Astrocyte (in vitro differentiated cells and primary cell): ENCODE results near the gene RNF2. TPM values are rescaled to one million over a fixed set of nuclear protein-coding genes. Genes with fewer than 3 reads are reported as not detected.

Experiments used
- DNase-seq: peaks from one replicate; pipeline ENCODE4 v3.0.0-alpha.2; 2010; ENCODE audit warnings: low read depth
- FAIRE-seq: peaks from 2 replicates; lab custom pipeline; 2011; peaks lifted over from hg19 to GRCh38; lab: Jason Lieb, UNC
- H2AFZ ChIP-seq: 2 replicates; pipeline ENCODE4 v1.6.0; 2012; ENCODE audit warnings: low read depth, low read length, inconsistent platforms
- H3K27ac ChIP-seq: 2 replicates; pipeline ENCODE4 v1.5.1; 2011; ENCODE audit warnings: low read depth, low read length, inconsistent platforms
- H3K27me3 ChIP-seq: 2 replicates; pipeline ENCODE4 v1.6.0; 2011; ENCODE audit warnings: low read length, inconsistent platforms; ENCODE audit not compliant: insufficient read depth
- H3K36me3 ChIP-seq: 2 replicates; pipeline ENCODE4 v1.5.1; 2011; ENCODE audit warnings: low read length, inconsistent platforms; ENCODE audit not compliant: insufficient read depth
- H3K4me1 ChIP-seq: 2 replicates; pipeline ENCODE4 v1.5.1; 2011; ENCODE audit warnings: low read length, inconsistent platforms; ENCODE audit not compliant: insufficient read depth
- H3K4me2 ChIP-seq: 2 replicates; pipeline ENCODE4 v1.6.0; 2012; ENCODE audit warnings: low read length, inconsistent platforms
- H3K4me3 ChIP-seq: 2 replicates; pipeline ENCODE4 v1.5.1; 2011; ENCODE audit warnings: low read depth, mild to moderate bottlenecking, low read length, inconsistent platforms; ENCODE audit not compliant: insufficient read depth
- H3K79me2 ChIP-seq: 2 replicates; pipeline ENCODE4 v1.6.0; 2012; ENCODE audit warnings: mild to moderate bottlenecking, low read length, inconsistent platforms; ENCODE audit not compliant: insufficient read depth
- H3K9ac ChIP-seq: 2 replicates; pipeline ENCODE4 v1.6.0; 2012; ENCODE audit warnings: mild to moderate bottlenecking, low read length, inconsistent platforms
- H3K9me3 ChIP-seq: 2 replicates; pipeline ENCODE4 v1.5.1; 2012; ENCODE audit warnings: low read depth, mild to moderate bottlenecking, low read length, inconsistent platforms; ENCODE audit not compliant: insufficient read depth
- H4K20me1 ChIP-seq: 2 replicates; pipeline ENCODE4 v1.6.0; 2012; ENCODE audit warnings: low read length, inconsistent platforms; ENCODE audit not compliant: insufficient read depth
- H3K27ac Mint-ChIP-seq: one replicate; pipeline ENCODE4 v1.8.0; 2021; ENCODE audit warnings: mild to moderate bottlenecking, mixed read lengths; ENCODE audit not compliant: unreplicated experiment
- H3K27me3 Mint-ChIP-seq: one replicate; pipeline ENCODE4 v1.8.0; 2021; ENCODE audit warnings: low read depth, mixed read lengths; ENCODE audit not compliant: unreplicated experiment
- H3K36me3 Mint-ChIP-seq: one replicate; pipeline ENCODE4 v1.8.0; 2021; ENCODE audit warnings: low read depth, mixed read lengths; ENCODE audit not compliant: unreplicated experiment
- H3K4me1 Mint-ChIP-seq: one replicate; pipeline ENCODE4 v1.8.0; 2021; ENCODE audit warnings: low read depth, mixed read lengths; ENCODE audit not compliant: unreplicated experiment
- H3K4me3 Mint-ChIP-seq: one replicate; pipeline ENCODE4 v1.8.0; 2021; ENCODE audit warnings: mild to moderate bottlenecking, moderate library complexity, mixed read lengths; ENCODE audit not compliant: unreplicated experiment
- H3K9me3 Mint-ChIP-seq: one replicate; pipeline ENCODE4 v1.8.0; 2021; ENCODE audit warnings: mild to moderate bottlenecking, mixed read lengths; ENCODE audit not compliant: unreplicated experiment
- CTCF ChIP-seq: IDR thresholded peaks from 2 replicates; pipeline ENCODE4 v1.5.1; 2011; ENCODE audit warnings: low read depth, mild to moderate bottlenecking, inconsistent platforms, low read length, moderate library complexity; ENCODE audit not compliant: insufficient read depth
- EZH2 ChIP-seq: IDR thresholded peaks from 2 replicates; pipeline ENCODE4 v1.6.1; 2012; ENCODE audit warnings: mild to moderate bottlenecking, low read length, inconsistent platforms; ENCODE audit not compliant: insufficient read depth
- total RNA-seq: library from RNA; stranded (reverse); gene quantifications from 2 replicates; pipeline ENCODE4 v1.2.1, GENCODE V29; 2021

Gene RNF2
- total RNA-seq, 1 donor from 2014 or later = 34.2 TPM

DNA sequence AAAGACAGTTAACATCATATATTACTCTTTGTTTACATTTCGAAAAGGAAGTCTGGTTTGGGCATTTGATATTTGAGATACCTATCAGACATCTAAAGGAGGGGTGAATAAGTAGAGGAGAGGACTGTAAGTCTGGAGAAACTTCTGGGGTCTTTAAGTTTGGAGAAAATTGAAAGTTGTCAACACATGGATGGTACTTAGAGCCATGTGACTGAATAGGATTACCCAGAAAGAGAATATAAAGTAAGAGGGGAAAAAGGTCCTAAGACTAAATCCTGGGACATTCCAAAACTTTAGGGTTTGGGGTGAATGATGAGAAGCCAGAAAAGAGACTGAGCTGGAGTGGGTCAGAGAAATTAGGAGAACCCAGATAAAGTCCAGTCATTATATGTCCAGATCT lies 10.1 kb upstream of the RNF2 start:
- Histone ChIP-seq H3K27ac (no peak overlapping the region), H3K27me3 (no peaks in the 10 kb centered on the region), H3K9ac (no peak overlapping the region), H2AFZ (no peak overlapping the region), H4K20me1 (no peaks in the 10 kb centered on the region), H3K79me2 (no peaks in the 10 kb centered on the region), H3K4me2 (no peak overlapping the region), H3K36me3 (no peaks in the 10 kb centered on the region), H3K4me1 (no peaks in the 10 kb centered on the region), H3K9me3 (no peaks in the 10 kb centered on the region), H3K4me3 (no peak overlapping the region)
- no peak for DNase-seq
- TF ChIP-seq EZH2 = no peak
- no peak for TF ChIP-seq CTCF
- no peak for FAIRE-seq
- Mint-ChIP-seq H3K27me3 (peaks cover 6% of the 10 kb centered on the region), H3K4me3 (no peak overlapping the region), H3K36me3 (no peaks in the 10 kb centered on the region), H3K9me3 (no peaks in the 10 kb centered on the region), H3K27ac (no peak overlapping the region), H3K4me1 (no peaks in the 10 kb centered on the region)

DNA sequence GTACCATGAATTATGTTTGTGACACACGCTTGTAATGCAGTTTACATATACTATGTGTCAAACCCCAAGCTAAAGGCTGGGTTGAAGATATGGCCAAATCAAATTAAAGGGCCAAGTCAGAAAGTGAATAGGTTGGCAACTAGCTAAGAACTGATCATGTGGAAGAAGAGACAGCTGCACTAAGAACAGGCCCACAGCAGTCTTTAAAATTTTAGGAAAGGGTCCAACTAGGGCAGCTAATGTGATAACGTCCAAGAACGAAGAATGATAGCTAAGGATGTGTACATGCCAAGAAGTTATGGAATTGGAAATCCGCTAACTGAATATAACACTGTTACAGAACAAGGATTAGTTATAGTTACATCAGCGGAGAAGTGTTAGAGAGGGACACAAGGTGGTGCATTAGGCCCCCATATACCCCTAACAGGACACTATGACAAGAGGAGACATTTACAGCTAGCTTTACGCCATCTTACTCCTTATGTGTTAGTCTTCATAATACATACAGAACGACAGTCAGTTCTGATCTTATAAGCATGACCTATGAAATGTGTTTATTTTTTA lies 6.5 kb upstream of the RNF2 start:
- TF ChIP-seq EZH2 (no peak), CTCF (no peak)
- Mint-ChIP-seq H3K4me1 (no peaks in the 10 kb centered on the region), H3K27ac (no peak overlapping the region), H3K9me3 (no peaks in the 10 kb centered on the region), H3K4me3 (no peak overlapping the region), H3K27me3 (peaks cover 6% of the 10 kb centered on the region), H3K36me3 (no peaks in the 10 kb centered on the region)
- FAIRE-seq (no peak), DNase-seq (no peak)
- H3K9me3 ChIP-seq = no peaks in the 10 kb centered on the region
- H3K27ac ChIP-seq = no peak overlapping the region
- no peak overlapping the region for H3K9ac ChIP-seq
- H3K36me3 ChIP-seq = no peaks in the 10 kb centered on the region
- H3K79me2 ChIP-seq = no peaks in the 10 kb centered on the region
- H4K20me1 ChIP-seq = no peaks in the 10 kb centered on the region
- no peaks in the 10 kb centered on the region for H3K4me1 ChIP-seq
- H3K27me3 ChIP-seq = no peaks in the 10 kb centered on the region
- no peak overlapping the region for H3K4me3 ChIP-seq
- no peak overlapping the region for H2AFZ ChIP-seq
- no peak overlapping the region for H3K4me2 ChIP-seq

GRCh38 chr1:185039726-185040407 lies 5.5 kb upstream of the RNF2 start:
- H2AFZ ChIP-seq = no peak overlapping the region
- Mint-ChIP-seq H3K27me3 (peaks cover 6% of the 10 kb centered on the region), H3K4me1 (no peaks in the 10 kb centered on the region), H3K4me3 (no peak overlapping the region), H3K9me3 (peaks cover 1% of the 10 kb centered on the region), H3K27ac (no peak overlapping the region), H3K36me3 (no peaks in the 10 kb centered on the region)
- H3K4me3 ChIP-seq = no peak overlapping the region
- H4K20me1 ChIP-seq = no peaks in the 10 kb centered on the region
- no peaks in the 10 kb centered on the region for H3K4me1 ChIP-seq
- no peaks in the 10 kb centered on the region for H3K79me2 ChIP-seq
- FAIRE-seq (no peak), DNase-seq (no peak)
- H3K36me3 ChIP-seq = no peaks in the 10 kb centered on the region
- no peak for TF ChIP-seq EZH2
- no peak for TF ChIP-seq CTCF
- H3K9ac ChIP-seq = no peak overlapping the region
- H3K27ac ChIP-seq = no peak overlapping the region
- H3K27me3 ChIP-seq = no peaks in the 10 kb centered on the region
- H3K9me3 ChIP-seq = no peaks in the 10 kb centered on the region
- H3K4me2 ChIP-seq = no peak overlapping the region
